ENCODE measurements around the gene MDC1. TPM values are rescaled to one million over a fixed set of nuclear protein-coding genes. Genes with fewer than 3 reads are reported as not detected.

The MDC1 gene
- total RNA-seq, 6 experiments from 2014 or later = 8.8 to 15.5 (median 12.1) TPM

DNA sequence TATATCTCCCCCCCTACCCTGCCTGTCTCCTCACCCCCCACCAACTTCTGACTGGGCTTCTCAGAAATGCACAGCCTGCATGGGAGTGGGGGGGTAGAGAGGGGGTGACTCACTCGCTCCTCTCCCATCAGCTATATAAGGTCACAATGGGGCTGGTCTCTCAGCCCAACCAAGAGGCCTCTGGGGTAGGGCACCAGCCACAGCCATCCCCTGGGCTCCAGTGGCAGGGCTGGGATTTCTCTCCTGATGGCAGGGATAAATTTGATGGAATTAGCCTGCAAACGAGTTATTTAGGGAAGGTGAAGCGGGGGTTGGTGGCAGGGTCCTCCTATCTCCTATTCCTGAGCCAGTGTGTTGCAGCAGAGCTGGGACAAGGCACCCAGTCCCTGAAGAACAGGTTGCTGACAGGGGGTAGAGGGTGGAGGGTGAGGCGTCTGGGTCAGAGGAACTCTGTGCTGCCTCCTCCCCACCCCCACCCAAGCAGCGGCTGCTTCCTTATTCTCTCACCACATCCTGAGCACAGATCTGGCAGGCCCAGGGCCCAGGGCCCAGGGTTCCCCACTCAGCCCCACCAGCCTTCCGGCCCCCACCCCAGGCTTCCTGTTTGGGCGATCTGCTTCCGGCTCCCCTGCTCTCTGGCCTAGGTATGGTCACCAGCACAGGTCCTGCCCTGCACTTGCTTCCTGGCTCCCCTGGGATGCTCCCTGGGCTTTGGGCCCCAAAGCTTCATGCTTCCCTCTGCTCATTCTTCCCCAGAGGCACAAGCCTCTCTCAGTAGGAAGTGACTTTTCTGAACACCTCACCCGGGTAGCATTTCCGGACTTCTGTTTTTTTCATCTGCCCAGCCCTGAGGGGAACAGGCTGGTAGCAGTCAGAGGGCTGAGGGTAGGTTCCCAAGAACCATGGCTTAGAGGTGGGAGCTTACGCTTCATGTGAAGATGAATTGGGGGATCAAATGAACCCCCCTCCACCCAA lies 34.7 kb downstream of the MDC1 start:
- Histone ChIP-seq H3K36me3 (peaks cover 0 to 8% (median 1%) of the 10 kb centered on the region in 4 donors), H3K9me3 (no peaks in the 10 kb centered on the region), H3K4me3 (peak overlapping the region; percentile 70 to 76 (median 75)), H3K27me3 (no peaks in the 10 kb centered on the region), H3K4me1 (peaks cover 0 to 58% (median 30%) of the 10 kb centered on the region in 4 donors), H3K27ac (peak overlapping the region; percentile 87 to 96 (median 89))
- peak; percentile 81 to 89 (median 87) for DNase-seq
- TF ChIP-seq, protein P1, sequence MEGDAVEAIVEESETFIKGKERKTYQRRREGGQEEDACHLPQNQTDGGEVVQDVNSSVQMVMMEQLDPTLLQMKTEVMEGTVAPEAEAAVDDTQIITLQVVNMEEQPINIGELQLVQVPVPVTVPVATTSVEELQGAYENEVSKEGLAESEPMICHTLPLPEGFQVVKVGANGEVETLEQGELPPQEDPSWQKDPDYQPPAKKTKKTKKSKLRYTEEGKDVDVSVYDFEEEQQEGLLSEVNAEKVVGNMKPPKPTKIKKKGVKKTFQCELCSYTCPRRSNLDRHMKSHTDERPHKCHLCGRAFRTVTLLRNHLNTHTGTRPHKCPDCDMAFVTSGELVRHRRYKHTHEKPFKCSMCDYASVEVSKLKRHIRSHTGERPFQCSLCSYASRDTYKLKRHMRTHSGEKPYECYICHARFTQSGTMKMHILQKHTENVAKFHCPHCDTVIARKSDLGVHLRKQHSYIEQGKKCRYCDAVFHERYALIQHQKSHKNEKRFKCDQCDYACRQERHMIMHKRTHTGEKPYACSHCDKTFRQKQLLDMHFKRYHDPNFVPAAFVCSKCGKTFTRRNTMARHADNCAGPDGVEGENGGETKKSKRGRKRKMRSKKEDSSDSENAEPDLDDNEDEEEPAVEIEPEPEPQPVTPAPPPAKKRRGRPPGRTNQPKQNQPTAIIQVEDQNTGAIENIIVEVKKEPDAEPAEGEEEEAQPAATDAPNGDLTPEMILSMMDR (IDR thresholded peaks at IDR 0.05) = no peak
- no peak for TF ChIP-seq POLR2A (IDR thresholded peaks at IDR 0.05)
- 24% methylated on average over 7 of the region's 11 CpGs for WGBS (ENCODE audit: insufficient coverage, low coverage, low lambda C conversion rate, missing lambda C conversion rate)
- peak; percentile 10 to 33 (median 21) for ATAC-seq
- intact Hi-C loops (cut with DNase I) = no loop called here

DNA sequence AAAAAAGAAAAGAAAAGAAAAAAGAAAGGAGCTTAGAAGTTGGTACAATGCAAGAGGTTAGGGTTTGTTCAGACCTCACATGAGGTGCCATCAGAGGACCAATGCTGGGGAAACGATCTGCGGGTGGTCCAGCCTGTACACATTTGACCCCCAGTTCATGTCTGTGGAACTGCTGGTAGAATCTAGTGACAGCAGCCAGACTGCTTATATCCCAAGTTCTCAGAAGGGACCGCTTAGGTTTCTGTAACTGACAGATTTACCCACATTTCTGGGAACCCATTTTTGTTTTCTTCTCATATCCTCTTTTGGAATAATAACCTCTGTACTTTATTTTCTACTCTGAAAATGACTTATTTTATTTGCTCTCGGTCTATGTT lies 35.3 kb downstream of the MDC1 start:
- WGBS (ENCODE audit: insufficient coverage, low coverage, low lambda C conversion rate, missing lambda C conversion rate) = 53% methylated on average over 4 of the region's 4 CpGs
- peaks cover 0 to 64% (median 35%) of the 10 kb centered on the region in 4 donors for H3K4me1 ChIP-seq
- TF ChIP-seq, protein P1 (IDR thresholded peaks at IDR 0.05) = no peak
- TF ChIP-seq POLR2A (IDR thresholded peaks at IDR 0.05) = no peak

DNA sequence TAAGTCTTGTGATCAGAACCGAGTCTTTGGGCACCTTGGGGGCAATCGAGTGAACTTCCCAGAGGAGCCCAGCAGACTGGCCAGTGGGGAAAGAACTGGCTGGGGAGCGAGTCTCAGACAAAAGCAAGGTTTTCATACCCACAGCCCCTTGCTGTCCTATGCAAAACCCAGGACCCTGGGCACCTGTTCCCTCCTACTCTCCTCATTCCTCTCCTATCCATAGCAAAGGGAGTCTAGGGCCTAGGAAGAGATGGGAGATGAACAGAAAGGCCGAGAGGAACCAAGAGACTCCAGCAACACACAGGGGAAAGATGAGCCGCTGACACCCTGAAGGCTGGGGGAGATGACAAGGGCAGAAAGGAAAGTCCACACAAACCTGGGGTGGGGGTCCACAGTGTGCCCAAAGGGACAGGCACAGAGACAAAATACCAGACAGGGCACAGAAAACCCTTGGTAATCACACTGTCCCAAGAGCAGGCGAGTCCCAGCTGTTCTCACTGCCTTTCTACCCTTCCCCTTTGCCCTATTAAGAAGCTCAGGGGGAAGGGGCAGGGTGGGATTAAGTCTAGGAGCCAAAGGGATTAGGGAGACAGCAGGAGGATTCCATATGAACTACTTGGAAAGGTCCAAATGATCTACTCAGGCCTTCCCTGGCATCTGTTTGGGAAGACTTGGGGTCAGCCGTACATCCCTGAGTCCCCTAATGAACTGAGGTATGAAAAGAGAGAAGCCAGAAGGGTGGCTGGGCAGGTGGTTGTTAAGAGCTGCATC lies 37.1 kb downstream of the MDC1 start:
- no peaks in the 10 kb centered on the region for H3K9me3 ChIP-seq
- peaks cover 0 to 67% (median 30%) of the 10 kb centered on the region in 4 donors for H3K4me1 ChIP-seq
- ATAC-seq (peak in 1 of 4 donors; percentile 0), DNase-seq (peak in 1 of 3 donors; percentile 27)
- intact Hi-C loops (cut with DNase I) = loop anchor here (2.0 to 10.0 kb wide), 4 partner anchors 43 to 195 kb away; partner anchors contain the start of genes ATAT1 (in 1 of the 2) and HLA-E (in 1 of the 2)
- no peak for TF ChIP-seq POLR2A (IDR thresholded peaks at IDR 0.05)
- TF ChIP-seq, protein P1 (IDR thresholded peaks at IDR 0.05) = no peak
- peak overlapping the region; percentile 8 to 34 (median 24) for H3K4me3 ChIP-seq
- peak overlapping the region; percentile 60 to 94 (median 84) for H3K27ac ChIP-seq
- H3K36me3 ChIP-seq = peaks cover 0 to 17% (median 5%) of the 10 kb centered on the region in 4 donors
- whole genome bisulfite sequencing (ENCODE audit: insufficient coverage, low coverage, low lambda C conversion rate, missing lambda C conversion rate) = 27% methylated on average over 7 of the region's 7 CpGs
- no peaks in the 10 kb centered on the region for H3K27me3 ChIP-seq

More for the DNA sequence above, 35.3 kb downstream of the MDC1 start:
- no peak for ATAC-seq
- H3K36me3 ChIP-seq = peaks cover 0 to 12% (median 4%) of the 10 kb centered on the region in 4 donors
- H3K4me3 ChIP-seq = peak overlapping the region in 2 of 3 donors; percentile 70 to 75
- H3K27me3 ChIP-seq = no peaks in the 10 kb centered on the region
- DNase-seq = peak in 1 of 3 donors; percentile 14
- intact Hi-C loops (cut with DNase I) = loop anchor here in 1 of 2 donors (2.0 kb wide), 1 partner anchor 47 kb away; no protein-coding TSS in a partner anchor
- H3K27ac ChIP-seq = peak overlapping the region; percentile 87 to 96 (median 89)
- no peaks in the 10 kb centered on the region for H3K9me3 ChIP-seq
